A673 (cell line): Measurements from ENCODE around the gene RGPD4. TPM values are rescaled to one million over a fixed set of nuclear protein-coding genes. Genes with fewer than 3 reads are reported as not detected.

Experiments used
- BruUV-seq: library from RNA; stranded (reverse); fragments of 400-500 nt; replicated peaks from 2 replicates; lab custom pipeline; 2021; lab: Mats Ljungman, UMichigan
- CTCF ChIA-PET: fragments of 300-600 bp; sonication (Branson Sonifier 250); formaldehyde crosslinking; loops from one replicate; lab custom pipeline; 2022; ENCODE audit warnings: antibody characterized with exemption; lab: Charles Lee
- POLR2A ChIA-PET: fragments of 300-600 bp; sonication (Branson Sonifier 250); formaldehyde crosslinking; loops from one replicate; lab custom pipeline; 2022; ENCODE audit warnings: antibody characterized with exemption; ENCODE audit not compliant: low non-redundant PET; lab: Charles Lee
- DNase-seq: peaks from one replicate; pipeline ENCODE4 v3.0.0-alpha.2; 2015; ENCODE audit warnings: low spot score
- H3K27ac ChIP-seq: fragments of 200-600 bp; sonication (generic); 2 replicates; pipeline ENCODE4 v1.5.1; 2016; ENCODE audit warnings: mixed run types, low read depth, mild to moderate bottlenecking, mixed read lengths, antibody characterized with exemption, low read length; ENCODE audit not compliant: poor library complexity, severe bottlenecking
- H3K27me3 ChIP-seq: fragments of 200-600 bp; sonication (generic); replicated peaks from 2 replicates; pipeline ENCODE4 v1.6.1; 2017; ENCODE audit warnings: mixed run types, low read depth, mild to moderate bottlenecking, mixed read lengths, antibody characterized with exemption, low read length; ENCODE audit not compliant: insufficient read depth, poor library complexity
- H3K36me3 ChIP-seq: fragments of 200-600 bp; sonication (generic); 2 replicates; pipeline ENCODE4 v1.6.1; 2016; ENCODE audit warnings: mixed run types, mild to moderate bottlenecking, mixed read lengths, antibody characterized with exemption, low read length; ENCODE audit not compliant: insufficient read depth, poor library complexity, severe bottlenecking
- H3K4me1 ChIP-seq: fragments of 200-600 bp; sonication (generic); 2 replicates; pipeline ENCODE4 v1.6.1; 2017; ENCODE audit warnings: mixed run types, mild to moderate bottlenecking, mixed read lengths, antibody characterized with exemption, low read length; ENCODE audit not compliant: insufficient read depth, poor library complexity, severe bottlenecking
- H3K4me3 ChIP-seq: fragments of 200-600 bp; sonication (generic); 2 replicates; pipeline ENCODE4 v1.5.1; 2016; ENCODE audit warnings: low read depth, mixed run types, mild to moderate bottlenecking, mixed read lengths, low read length; ENCODE audit not compliant: poor library complexity, severe bottlenecking
- H3K9me3 ChIP-seq: fragments of 200-600 bp; sonication (generic); 2 replicates; pipeline ENCODE4 v1.6.1; 2016; ENCODE audit warnings: mixed run types, low read depth, mild to moderate bottlenecking, mixed read lengths, antibody characterized with exemption, low read length; ENCODE audit not compliant: poor library complexity, severe bottlenecking
- CTCF ChIP-seq: fragments of 300-800, 200-600 bp; sonication (generic); conservative IDR thresholded peaks from 2 replicates; pipeline ENCODE4 v1.5.1; 2017; ENCODE audit warnings: low read depth, mild to moderate bottlenecking, antibody characterized with exemption, low read length, moderate library complexity, mixed read lengths
- EZH2 ChIP-seq: fragments of 200-600 bp; sonication (generic); IDR thresholded peaks from 2 replicates; pipeline ENCODE4 v1.6.1; 2017; ENCODE audit warnings: borderline replicate concordance, low read depth, mild to moderate bottlenecking, mixed read lengths, antibody characterized with exemption, low read length; ENCODE audit not compliant: poor library complexity, severe bottlenecking
- intact Hi-C: fragments of 100-400 bp; cut with micrococcal nuclease; formaldehyde crosslinking; loops from one replicate; pipeline ENCODE4 v1.10.0; 2022; ENCODE audit not compliant: unreplicated experiment
- total RNA-seq: library from RNA; stranded (reverse); gene quantifications from 2 replicates; pipeline ENCODE4 v1.2.3, GENCODE V29; 2021

RGPD4 gene
- total RNA-seq, 1 experiment from 2014 or later: not detected

- BruUV-seq: no TSS peak
- Histone ChIP-seq H3K27ac (no peak overlapping the region), H3K4me3 (no peak overlapping the region), H3K36me3 (no peaks in the 10 kb centered on the region), H3K27me3 (no peaks in the 10 kb centered on the region), H3K4me1 (no peaks in the 10 kb centered on the region), H3K9me3 (no peaks in the 10 kb centered on the region)
- ChIA-PET CTCF (no interaction called here), POLR2A (no interaction called here)
- intact Hi-C loops: no loop called here
- no peak for DNase-seq
- TF ChIP-seq EZH2 (no peak), CTCF (no peak)
Observed at GRCh38 chr2:107810734-107811133, 16.0 kb upstream of the RGPD4 start.

- ChIA-PET POLR2A (interaction anchor here (0.6 kb wide), 1 partner anchor 1448 kb away, joined by 10 read pairs; no protein-coding TSS in a partner anchor), CTCF (no interaction called here)
- Histone ChIP-seq H3K27me3 (no peaks in the 10 kb centered on the region), H3K4me1 (no peaks in the 10 kb centered on the region), H3K9me3 (no peaks in the 10 kb centered on the region), H3K4me3 (no peak overlapping the region), H3K27ac (no peak overlapping the region), H3K36me3 (no peaks in the 10 kb centered on the region)
- BruUV-seq: no TSS peak
- TF ChIP-seq EZH2 (no peak), CTCF (no peak)
- intact Hi-C loops: no loop called here
- DNase-seq: no peak
Observed at GRCh38 chr2:107811411-107811810, 15.3 kb upstream of the RGPD4 start.

GRCh38 chr2:107812006-107812405, 14.7 kb upstream of the RGPD4 start:
- H3K27ac ChIP-seq: no peak overlapping the region
- DNase-seq: no peak
- no peaks in the 10 kb centered on the region for H3K4me1 ChIP-seq
- H3K36me3 ChIP-seq: no peaks in the 10 kb centered on the region
- POLR2A ChIA-PET: interaction anchor here (0.6 kb wide), 1 partner anchor 1449 kb away, joined by 10 read pairs; no protein-coding TSS in a partner anchor
- no peaks in the 10 kb centered on the region for H3K9me3 ChIP-seq
- no peak for TF ChIP-seq EZH2
- TF ChIP-seq CTCF: no peak
- CTCF ChIA-PET: no interaction called here
- intact Hi-C loops: no loop called here
- no peak overlapping the region for H3K4me3 ChIP-seq
- no TSS peak for BruUV-seq
- no peaks in the 10 kb centered on the region for H3K27me3 ChIP-seq
